ENCODE data around the gene NAA38. TPM values are rescaled to one million over a fixed set of nuclear protein-coding genes. Genes with fewer than 3 reads are reported as not detected.

The NAA38 gene
- total RNA-seq, 4 donors from 2014 or later: 24.6 to 180 (median 79.6) TPM

DNA sequence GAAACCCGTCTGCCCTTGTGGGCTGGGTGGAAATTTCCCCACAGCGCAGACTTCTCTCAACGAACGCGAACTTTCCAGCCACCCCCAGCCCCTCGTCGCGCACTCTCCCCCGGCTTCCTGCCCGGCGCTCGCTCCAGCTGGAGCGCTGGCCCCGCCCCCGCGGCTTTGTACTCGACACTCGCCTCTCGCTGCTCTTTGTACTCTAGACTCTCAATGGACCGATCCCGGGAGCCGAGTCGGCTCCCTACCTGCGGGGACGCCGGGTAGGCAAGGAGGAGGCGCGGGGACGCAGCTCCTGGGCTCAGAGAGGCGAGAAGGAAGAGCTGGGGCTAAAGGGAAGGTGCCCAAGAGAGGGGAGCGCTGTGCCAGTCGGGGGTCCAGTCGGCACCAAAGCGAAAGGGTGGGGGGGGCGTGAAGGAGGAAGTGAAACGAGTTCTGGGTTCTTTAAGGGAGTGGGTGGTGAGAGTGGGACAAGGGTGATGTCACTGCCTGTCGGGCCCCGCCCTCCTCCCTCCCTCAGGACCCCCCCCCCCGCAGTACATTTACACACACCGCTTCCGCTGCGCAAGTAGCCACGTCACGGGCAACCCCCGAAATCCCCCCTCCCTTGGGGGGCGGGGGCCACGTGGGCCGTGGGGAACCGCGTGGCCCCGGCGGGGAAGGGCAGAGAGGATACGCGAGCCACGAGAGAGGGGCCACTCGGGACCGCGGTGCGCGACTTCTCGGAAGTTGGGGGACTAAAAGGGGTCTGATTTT lies 13.6 kb downstream of the NAA38 start:
- intact Hi-C loops (cut with DNase I): loop anchor here (10.0 kb wide), 1 partner anchor 301 kb away; no protein-coding TSS in a partner anchor
- Histone ChIP-seq H3K27ac (peak overlapping the region; percentile 95 to 98 (median 97)), H3K9me3 (no peaks in the 10 kb centered on the region), H3K36me3 (peaks cover 33 to 34% of the 10 kb centered on the region in 2 donors), H3K4me1 (peaks cover 22 to 27% of the 10 kb centered on the region in 2 donors), H3K27me3 (no peaks in the 10 kb centered on the region), H3K4me3 (replicated peaks in 1 of 3) (peak overlapping the region; percentile 63 to 77 (median 67))
- DNase-seq: peak; percentile 88 to 90
- WGBS, 2 donors: 0 to 1% methylated on average over 44 to 47 of the region's 61 CpGs
- TF ChIP-seq, protein P1, sequence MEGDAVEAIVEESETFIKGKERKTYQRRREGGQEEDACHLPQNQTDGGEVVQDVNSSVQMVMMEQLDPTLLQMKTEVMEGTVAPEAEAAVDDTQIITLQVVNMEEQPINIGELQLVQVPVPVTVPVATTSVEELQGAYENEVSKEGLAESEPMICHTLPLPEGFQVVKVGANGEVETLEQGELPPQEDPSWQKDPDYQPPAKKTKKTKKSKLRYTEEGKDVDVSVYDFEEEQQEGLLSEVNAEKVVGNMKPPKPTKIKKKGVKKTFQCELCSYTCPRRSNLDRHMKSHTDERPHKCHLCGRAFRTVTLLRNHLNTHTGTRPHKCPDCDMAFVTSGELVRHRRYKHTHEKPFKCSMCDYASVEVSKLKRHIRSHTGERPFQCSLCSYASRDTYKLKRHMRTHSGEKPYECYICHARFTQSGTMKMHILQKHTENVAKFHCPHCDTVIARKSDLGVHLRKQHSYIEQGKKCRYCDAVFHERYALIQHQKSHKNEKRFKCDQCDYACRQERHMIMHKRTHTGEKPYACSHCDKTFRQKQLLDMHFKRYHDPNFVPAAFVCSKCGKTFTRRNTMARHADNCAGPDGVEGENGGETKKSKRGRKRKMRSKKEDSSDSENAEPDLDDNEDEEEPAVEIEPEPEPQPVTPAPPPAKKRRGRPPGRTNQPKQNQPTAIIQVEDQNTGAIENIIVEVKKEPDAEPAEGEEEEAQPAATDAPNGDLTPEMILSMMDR (IDR thresholded peaks at IDR 0.05): no peak
- TF ChIP-seq POLR2A (IDR thresholded peaks at IDR 0.05): peak in 1 of 2 donors; percentile 64

DNA sequence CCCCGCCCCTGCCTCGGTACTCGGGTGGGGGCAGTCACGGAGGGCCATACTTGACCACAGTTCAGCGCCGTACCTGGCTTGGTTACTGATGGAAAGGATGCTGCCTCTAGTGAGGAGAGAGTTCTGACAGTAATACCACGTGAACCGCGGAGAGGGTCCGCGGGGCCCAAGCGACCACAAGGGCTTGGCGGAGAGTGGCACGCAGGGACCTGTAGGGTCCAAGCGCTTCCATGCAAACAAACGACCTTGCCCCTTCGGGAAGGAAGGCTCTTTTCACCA lies 14.2 kb downstream of the NAA38 start:
- Histone ChIP-seq H3K4me1 (peaks cover 22 to 30% of the 10 kb centered on the region in 2 donors), H3K9me3 (no peaks in the 10 kb centered on the region), H3K27ac (peak overlapping the region; percentile 95 to 98 (median 97)), H3K4me3 (replicated peaks in 1 of 3) (peak overlapping the region; percentile 63 to 77 (median 67)), H3K36me3 (peaks cover 27 to 29% of the 10 kb centered on the region in 2 donors), H3K27me3 (no peaks in the 10 kb centered on the region)
- intact Hi-C loops (cut with DNase I): loop anchor here (10.0 kb wide), 1 partner anchor 302 kb away; no protein-coding TSS in a partner anchor
- 0% methylated on average over 7 to 8 of the region's 17 CpGs for WGBS, 2 donors
- no peak for TF ChIP-seq POLR2A (IDR thresholded peaks at IDR 0.05)
- TF ChIP-seq, protein P1 (IDR thresholded peaks at IDR 0.05): no peak
- DNase-seq: no peak

DNA sequence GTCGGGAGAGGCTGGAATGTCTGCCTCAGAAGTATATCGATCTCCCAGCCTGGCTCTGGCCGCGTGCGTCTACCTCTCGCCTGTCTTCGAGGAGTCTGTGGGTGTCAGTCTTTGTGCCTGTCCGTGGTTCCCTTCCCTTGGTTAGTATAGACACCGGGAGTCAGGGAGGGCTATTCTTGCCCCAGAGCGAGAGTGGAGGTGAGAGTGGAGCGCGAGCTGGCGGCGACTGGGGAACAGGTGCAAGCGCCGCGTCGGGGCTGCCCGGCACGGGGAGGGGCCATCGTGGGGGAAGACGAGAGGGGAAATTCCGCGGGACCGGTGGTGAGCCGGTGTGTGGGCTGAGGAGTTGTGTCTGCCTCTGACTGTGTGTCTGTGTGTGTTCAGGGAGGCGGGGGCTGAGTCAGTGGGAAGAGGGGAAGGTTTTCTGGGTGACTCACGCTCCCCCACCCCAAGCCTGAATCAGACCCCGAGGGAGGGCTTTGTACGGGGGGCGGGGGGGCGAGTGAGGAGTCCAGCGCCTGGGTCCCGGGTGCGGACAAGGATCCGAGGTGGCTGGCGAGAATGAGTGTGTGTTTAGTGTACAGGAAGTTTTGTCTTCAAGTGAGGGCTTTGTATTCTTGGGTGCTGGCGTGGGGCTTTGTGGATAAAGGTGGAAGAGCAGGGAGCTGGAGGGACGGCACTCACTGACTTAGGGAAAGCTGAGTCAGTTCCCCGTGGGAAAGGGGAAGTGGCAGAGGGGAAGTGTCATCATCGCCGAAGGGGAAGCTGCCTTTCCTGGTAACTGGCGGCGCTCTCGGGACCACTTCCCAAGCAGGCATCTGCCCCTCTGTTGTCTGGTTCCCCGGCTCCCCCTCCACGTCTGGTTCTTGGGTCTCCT lies 14.7 kb downstream of the NAA38 start:
- WGBS, 2 donors: 0% methylated on average over 37 to 43 of the region's 47 CpGs
- TF ChIP-seq, protein P1 (IDR thresholded peaks at IDR 0.05): no peak
- peak in 1 of 2 donors; percentile 22 for TF ChIP-seq POLR2A (IDR thresholded peaks at IDR 0.05)
- H3K9me3 ChIP-seq: no peaks in the 10 kb centered on the region
- peak overlapping the region; percentile 95 to 98 (median 97) for H3K27ac ChIP-seq
- DNase-seq: peak; percentile 73 to 76
- H3K4me3 ChIP-seq (replicated peaks in 1 of 3): peak overlapping the region; percentile 63 to 77 (median 67)
- no peaks in the 10 kb centered on the region for H3K27me3 ChIP-seq
- intact Hi-C loops (cut with DNase I): loop anchor here (10.0 kb wide), 1 partner anchor 302 kb away; no protein-coding TSS in a partner anchor
- peaks cover 22 to 24% of the 10 kb centered on the region in 2 donors for H3K36me3 ChIP-seq
- peaks cover 26 to 35% of the 10 kb centered on the region in 2 donors for H3K4me1 ChIP-seq

DNA sequence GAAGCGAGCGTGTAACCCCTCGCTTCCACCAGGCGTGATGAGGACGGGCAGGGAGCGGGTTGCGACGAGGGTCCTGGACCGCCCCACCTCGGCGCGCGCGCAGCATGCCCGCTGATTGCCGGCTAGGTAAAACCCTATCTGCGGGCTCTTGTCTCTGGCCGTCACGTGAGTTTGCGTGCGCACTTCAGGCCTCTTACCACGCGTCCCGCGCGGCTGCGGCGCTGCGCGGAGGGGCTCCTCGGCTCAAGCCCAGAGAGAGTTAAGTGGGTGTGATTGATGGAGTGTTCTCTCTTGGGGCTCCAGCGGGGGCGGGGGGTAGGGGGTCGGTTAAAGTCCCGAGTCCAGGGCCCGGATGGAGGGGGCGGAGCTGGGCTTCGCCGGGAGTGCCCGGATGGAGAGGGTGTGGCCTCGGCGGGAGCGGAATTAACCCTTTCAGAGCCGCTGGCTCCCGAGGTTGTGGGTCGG lies 15.4 kb downstream of the NAA38 start:
- peaks cover 33 to 42% of the 10 kb centered on the region in 2 donors for H3K4me1 ChIP-seq

More for the DNA sequence above, 15.4 kb downstream of the NAA38 start:
- Histone ChIP-seq H3K9me3 (no peaks in the 10 kb centered on the region), H3K36me3 (peaks cover 15 to 18% of the 10 kb centered on the region in 2 donors), H3K4me3 (replicated peaks in 1 of 3) (peak overlapping the region; percentile 42 to 67 (median 63)), H3K27me3 (no peaks in the 10 kb centered on the region), H3K27ac (peak overlapping the region; percentile 95 to 98 (median 97))
- DNase-seq: peak; percentile 92 to 95
- WGBS, 2 donors: 0 to 1% methylated on average over 26 to 27 of the region's 46 CpGs
- intact Hi-C loops (cut with DNase I): loop anchor here (10.0 kb wide), 1 partner anchor 303 kb away; no protein-coding TSS in a partner anchor
- peak in 1 of 2 donors; percentile 46 for TF ChIP-seq POLR2A (IDR thresholded peaks at IDR 0.05)
- TF ChIP-seq, protein P1 (IDR thresholded peaks at IDR 0.05): no peak

Measured in thyroid gland (tissue), 4 donors.